ENCODE data around the gene GARS1.
"Not testable (repeated sequence)": the region's sequence is repeated elsewhere in the genome, so short reads cannot be mapped to it uniquely, and the experiment has no call there.

The GARS1 gene

DNA sequence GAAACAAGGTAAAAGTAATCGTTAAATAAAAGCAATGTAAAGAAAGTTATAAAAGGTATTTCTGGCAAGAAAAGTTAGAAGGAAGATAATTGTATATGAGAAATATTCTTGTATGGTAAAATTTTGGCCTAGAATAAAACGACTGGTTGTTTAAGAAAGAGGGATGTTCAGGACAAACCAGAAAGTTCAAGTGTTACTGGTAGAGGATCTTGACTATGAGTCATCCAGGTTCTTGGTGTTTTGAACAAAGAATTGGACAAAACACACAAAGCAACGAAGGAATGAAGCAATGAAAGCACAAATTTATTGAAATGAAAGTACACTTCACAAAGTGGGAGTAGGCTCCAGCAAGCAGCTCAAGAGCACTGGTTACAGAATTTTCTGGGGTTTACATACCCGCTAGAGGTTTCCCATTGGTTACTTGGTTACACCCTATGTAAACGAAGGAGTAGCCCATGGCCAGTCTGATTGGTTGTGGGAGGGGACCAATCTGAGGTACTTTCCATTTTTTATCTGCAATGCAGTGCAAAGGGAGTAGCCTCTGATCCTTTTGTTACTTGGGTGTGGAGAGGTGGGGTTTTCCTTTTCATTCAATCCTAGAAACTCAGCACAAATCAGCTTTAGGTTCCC lies 22.4 kb upstream of the GARS1 start:
- DNase-seq (ENCODE audit: low read depth in 3 of 3): no peak

DNA sequence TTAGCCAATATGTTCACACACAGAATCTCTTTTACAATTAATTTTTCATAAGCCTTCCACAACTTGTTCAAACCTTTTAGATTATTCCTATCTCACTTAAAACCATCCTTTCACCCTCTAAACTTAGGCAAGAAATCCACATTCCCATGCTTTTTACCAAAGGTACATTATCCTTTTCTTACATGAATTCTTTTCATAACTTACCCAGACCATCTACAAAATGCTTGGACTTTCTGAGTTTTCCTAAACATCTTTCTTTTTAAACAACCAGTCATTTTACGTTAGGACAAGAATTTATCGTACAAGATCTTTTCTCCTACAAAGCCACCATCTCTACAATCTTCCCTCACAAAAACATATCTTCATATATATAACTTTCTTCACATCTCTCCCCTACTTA lies 18.8 kb upstream of the GARS1 start:
- DNase-seq (ENCODE audit: low read depth in 3 of 3): no peak

DNA sequence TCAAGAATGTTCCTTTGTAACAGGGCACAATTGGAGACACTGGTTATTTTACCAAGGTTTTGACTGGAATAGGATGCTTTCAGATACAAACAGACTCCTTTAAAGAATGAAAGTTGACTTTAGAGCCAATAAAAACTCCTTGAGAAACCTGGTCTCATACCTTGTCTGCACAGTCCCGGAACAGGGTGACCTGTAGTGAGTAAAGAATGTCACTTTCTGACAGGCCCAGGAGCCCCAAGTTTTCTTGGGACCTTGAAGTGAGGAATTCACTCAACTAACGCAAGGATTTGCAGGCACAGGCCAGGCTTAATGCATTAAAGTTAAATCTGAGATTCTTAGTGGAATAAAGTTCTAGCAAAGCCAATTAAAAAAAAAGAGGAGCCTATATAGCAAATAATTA lies 11.5 kb upstream of the GARS1 start:
- no peak for DNase-seq (ENCODE audit: low read depth in 3 of 3)

DNA sequence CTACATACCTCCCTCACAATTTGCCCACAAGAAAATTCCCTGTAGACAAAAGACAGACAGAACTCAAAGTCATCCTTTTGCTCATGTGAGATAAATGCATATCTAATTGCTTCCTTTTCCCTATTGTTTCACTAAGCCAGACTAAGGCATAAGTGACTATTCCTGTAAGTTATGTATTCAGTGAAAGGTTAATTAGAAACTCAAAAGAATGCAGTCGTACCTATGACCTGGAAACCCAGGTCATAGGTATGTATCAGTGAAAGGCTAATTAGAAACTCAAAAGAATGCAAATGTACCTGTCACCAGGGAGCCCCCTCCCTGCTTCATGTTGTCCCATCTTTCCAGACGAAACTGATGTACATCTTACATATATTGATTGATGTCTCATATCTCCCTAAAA lies 10.3 kb upstream of the GARS1 start:
- no peak for DNase-seq (ENCODE audit: low read depth in 3 of 3)

DNA sequence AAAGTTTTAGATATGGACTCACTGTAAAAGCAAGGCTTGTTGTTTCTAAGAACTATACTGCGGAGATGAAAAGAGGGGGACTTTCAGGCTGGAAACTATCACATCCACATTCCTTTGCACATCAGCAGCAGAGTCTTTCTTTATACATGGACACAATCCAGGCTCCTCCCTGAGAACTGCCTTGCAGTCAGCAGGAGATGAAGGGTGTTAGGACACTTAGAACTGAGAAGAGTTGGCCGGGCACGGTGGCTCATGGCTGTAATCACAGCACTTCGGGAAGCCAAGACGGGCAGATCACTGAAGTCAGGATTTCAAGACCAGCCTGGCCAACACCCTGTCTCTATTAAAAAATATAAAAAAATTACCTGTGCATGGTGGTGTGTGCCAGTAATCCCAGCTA lies 9.7 kb upstream of the GARS1 start:
- DNase-seq (ENCODE audit: low read depth in 3 of 3): no peak

DNA sequence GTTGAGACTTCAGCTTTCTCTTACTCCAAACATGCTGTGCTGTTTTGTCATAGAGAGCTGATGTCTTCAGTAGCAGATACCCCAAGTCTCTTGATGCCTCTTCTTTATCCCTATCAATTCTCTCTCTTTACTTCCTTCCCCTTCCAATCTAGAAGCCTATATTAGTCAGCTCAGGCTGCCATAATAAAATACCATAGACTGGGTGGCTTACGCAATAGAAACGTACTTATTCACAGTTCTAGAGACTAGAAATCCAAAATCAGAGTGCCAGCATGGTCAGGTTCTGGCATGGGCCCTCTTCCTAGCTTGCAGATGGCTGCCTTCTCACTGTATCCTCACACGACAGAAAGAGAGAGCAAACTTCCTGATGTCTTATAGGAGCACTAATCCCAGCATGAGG lies 9.0 kb upstream of the GARS1 start:
- DNase-seq (ENCODE audit: low read depth in 3 of 3): no peak

DNA sequence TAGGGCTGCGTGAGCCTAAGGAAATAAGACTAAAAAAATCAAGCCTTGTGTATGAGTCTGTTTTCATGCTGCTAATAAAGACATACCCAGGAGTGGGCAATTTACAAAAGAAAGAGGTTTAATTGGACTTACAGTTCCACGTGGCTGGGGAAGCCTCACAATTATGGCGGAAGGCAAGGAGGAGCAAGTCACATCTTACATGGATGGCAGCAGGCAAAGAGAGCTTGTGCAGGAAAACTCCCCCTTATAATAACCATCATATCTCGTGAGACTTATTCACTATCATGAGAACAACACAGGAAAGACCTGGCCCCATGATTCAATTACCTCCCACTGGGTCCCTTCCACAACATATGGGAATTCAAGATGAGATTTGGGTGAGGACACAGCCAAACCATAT lies 7.1 kb upstream of the GARS1 start:
- DNase-seq (ENCODE audit: low read depth in 3 of 3): not testable (repeated sequence)

DNA sequence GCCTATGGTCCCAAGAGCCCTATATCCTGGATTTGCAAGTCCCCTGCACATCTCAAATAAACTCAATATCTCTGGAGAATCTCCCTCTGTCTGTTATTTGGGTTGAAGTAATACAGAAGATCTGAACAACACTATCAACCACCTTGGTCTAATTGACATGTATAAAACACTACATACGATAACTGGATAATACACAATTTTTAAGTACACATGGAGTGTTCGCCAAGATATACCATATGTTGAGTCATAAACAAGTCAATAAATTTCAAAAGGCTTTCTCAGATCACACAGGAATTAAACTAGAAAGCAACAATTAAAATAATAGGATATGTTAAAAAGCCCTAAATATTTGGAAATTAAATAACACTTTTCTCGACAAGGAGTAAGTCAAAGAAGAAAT lies 5.6 kb upstream of the GARS1 start:
- no peak for DNase-seq (ENCODE audit: low read depth in 3 of 3)

DNA sequence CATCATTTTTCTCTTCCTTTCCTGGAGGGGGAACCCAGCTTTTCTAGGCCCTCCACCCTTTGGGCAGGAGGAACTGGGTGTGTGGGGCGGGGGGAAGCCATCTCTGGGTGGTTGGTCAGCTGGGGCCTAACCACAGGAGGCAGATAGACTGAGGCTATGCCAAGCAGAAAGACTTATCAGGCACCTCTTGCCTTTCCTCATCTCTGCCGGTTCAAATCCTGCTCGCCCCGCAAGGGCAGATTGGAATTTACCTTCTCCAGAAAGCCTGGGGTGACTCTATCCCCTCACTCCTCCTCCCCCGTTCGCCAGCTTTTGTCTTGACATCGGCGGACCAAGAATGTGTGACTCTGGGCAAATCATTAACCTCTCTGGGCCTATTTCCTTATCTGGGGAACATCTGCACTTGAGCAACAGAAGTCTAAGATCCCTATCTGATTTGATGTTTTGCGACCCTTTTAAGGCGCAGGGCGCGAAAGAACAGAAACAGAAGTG lies 584 bp upstream of the GARS1 start:
- DNase-seq (ENCODE audit: low read depth in 3 of 3): peak in 2 of 3 experiments; percentile 10 to 19

DNA sequence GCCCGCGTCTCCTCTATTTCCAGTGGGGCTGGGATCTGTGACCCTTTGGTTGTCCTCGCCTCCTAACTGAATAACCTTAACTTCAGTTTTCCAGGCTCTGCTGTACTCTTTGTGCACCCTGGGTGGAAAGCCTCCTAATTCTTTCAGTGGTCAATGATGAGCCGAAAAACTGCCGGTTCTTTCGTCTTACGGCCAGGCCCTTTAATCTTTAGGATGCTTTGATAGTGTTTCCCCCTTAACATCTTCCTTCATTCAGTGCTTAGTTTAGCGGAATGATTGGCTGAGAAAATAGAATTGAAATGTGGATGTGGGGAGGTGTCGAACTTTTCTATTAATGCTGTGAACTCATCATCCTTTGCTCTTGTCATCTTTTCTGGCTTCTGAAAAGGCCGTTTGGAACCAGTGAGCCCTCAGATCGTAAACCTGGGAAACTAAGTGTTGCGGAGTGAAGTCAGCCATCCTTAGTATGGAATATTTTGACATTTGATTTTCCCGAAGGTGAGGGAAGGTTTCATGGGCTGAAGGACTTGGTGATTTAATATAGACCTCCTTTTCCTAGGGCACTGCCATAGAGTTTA lies 847 bp downstream of the GARS1 start:
- no peak for DNase-seq (ENCODE audit: low read depth in 3 of 3)

DNA sequence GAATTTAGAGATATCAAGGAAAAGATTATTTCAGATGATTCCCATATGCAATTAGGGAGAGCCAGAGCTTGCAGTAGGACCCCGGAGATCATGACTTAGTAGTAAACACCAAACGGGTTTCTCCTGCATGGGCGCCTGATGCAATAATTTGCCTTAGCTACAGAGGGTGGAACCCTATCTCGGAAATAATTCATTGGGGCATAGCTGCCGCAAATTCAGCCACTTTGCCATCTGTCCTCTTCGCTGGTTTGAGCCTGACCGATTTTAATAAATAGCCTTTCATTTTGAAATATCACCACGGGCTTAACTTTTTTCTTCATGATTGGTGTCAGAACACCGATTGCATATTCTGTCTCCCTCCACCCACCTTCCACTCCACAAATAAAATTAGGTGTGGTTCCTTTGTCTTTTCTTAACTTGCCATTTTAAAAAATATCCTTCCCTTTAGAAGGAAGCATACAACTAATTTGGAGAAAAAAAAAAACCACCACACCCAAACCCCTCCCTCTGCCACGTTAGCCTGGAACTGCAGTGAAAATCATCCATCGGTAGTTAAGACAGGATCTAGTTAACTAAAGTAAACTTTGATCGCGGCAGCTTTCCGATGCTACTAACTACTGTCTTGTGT lies 1.4 kb downstream of the GARS1 start:
- DNase-seq (ENCODE audit: low read depth in 3 of 3): no peak

DNA sequence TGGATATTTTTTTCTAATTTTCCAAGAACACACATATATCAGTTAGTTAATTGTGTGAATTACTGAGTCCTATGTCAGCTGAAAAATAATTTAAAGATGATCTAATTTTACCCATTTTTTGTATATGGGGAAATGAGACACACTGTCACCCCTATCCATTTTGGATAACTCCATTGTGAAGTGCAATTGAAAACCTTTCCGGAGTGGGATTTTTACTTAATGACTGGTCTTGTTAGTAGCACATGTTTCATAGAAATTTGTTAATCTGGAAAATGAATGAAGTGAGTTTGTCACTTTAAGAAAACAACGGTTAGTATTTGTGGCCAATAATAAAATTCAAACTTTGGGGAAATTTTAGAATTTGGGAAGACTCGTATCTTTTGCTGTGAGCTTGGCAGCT lies 2.0 kb downstream of the GARS1 start:
- no peak for DNase-seq (ENCODE audit: low read depth in 3 of 3)

DNA sequence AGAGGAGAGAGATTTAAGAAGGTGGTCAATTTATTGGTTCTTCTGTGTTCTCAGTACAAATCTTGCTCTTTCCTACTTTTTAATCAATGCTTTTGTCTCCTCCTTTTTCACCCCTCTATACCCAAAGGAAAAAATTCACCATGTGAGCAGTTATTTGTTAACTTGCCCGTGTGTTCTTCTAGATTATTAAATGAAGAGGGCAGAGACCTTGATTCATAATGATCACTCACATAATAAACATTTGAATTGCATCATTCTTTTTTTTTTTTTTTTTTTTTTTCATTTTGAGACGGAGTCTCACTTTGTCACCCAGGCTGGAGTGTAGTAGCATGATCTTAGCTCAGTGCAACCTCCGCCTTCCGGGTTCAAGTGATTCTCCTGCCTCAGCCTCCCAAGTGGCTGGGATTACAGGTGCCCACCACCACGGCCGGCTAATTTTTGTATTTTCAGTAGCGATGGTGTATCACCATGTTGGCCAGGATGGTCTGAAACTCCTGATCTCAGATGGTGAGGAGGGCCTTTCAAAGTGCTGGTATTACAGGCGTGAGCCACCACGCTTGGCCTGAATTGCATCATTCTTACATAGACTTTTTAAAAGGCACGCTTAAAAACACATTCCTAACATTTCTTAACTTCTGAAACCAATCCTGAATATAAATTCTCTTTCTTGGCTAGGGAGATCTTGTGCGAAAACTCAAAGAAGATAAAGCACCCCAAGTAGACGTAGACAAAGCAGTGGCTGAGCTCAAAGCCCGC lies 3.6 kb downstream of the GARS1 start:
- no peak for DNase-seq (ENCODE audit: low read depth in 3 of 3)

DNA sequence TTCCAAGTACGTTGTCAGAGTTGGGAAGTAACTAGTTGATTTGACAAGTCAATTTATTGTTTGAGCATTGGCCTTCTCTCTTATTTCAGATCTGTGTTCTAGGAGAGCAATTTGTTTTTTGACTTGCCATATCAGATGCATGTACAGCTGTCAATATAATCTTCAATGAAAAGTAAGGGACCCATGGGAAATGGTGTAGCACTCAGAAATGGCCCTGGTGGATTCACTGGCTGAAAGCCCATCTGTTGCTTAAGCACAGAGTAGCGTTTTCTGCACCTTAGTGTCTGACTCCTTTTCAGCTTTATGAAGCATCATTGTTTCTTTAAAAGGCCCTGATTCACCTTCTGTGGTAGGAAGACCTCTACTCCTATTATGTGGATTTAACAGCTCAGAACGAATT lies 10.2 kb downstream of the GARS1 start:
- DNase-seq (ENCODE audit: low read depth in 3 of 3): no peak

DNA sequence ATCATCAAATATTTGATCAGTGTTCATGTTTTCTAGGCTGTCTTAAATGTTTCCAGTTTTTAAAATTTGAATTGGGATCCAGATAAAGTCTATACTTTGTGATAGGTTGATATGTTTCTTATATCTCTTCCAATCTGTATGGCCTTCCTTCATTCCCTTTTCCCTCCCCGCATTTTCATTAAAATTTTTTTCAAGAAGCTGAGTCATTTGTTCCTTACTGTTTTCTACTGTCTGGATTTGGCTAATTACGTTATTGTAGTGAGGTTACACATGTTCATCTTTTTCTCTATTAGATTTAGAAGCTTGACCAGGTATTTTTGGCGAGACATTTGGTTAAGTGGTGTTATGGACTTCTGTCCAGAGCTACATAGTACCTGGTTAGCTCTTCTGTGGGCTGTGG lies 11.2 kb downstream of the GARS1 start:
- no peak for DNase-seq (ENCODE audit: low read depth in 3 of 3)

DNA sequence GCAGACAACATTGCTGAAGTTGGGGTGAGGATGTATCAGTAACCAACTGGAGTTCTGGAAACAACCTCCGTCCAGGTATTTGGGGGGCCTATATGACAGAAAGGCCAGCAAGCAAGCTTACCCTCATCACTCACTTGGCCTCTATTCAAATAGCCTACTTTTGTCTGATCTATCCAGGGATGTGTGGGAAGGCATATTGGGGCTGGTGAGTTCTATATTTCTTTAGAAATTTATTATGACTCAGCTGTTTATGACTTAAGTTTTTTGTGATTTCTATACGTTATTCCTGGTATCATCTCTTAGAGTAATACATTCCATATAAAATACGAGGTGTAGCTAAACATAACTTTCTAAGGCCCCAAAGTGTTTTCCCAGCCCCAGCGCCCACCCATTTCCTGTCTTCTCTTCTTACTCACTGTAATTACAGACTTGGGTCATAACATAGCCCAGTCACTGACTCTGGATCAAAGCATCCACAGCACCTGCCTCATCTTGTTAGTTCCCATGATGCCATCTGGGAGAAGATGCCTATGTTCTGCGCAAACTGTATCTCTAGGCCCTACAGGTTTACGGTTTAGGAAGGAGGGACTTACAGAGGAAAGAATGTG lies 18.1 kb downstream of the GARS1 start:
- DNase-seq (ENCODE audit: low read depth in 3 of 3): no peak

DNA sequence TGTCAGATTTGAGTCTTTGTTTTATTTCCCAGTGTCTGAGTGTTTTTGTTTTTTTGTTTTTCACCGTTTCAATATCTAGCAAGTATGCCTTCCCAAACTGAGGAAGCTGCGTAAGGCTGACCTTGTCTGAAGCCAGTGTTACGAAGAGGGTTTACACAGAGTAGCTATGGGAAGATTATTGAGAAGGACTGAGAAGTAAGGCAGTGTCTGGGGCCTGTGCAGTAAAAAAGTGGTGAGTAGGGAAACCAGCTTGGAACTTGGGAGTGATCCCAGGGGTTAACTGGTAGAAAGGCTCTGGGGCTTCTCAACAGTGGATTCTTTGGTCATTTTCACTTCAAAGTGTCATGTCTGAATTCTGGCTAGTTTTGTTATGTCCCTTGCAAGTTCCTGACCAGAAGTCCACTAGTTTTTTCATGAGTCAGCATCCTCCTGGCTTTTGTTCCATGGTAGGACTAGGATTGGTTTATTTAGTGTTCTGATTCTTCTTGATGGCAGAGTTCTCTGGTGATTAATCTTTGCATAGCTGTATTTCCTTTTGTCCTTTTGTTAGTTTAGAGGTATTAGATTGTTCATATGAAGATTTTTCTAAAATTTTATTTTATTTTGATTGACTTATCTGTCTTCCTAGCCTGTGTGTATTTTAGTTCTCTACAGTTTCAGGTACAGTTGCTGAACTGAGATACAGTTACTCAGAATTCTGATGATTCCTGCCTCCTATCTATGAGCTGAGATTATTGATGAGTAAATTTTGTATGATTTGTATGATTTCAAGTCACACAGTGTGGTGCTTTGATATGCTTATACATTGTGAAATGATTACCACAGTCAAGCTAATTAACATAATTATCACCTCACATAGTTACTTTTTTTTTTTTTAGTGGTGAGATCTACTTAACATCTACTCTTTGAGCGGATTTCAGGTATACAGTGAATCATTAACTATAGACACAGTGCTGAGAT lies 19.0 kb downstream of the GARS1 start:
- no peak for DNase-seq (ENCODE audit: low read depth in 3 of 3)

DNA sequence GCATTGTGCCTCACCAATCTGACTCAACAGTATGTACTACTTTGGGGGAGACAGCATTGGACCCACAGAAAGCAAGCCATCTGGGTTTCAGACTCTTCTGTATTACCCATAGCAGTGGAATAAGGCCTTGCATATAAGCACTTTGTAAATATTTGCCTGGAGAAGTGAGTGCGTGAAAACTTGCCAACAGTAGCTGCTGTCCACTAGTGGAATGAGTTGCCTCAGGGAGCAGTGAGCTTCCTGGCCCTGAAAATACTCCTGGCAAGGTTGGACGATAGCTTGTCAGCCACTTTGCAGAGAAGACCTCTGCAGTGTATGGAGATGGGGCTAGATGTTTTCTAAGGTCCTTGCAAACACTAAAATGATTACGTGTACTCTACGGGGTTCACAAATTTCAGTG lies 21.6 kb downstream of the GARS1 start:
- no peak for DNase-seq (ENCODE audit: low read depth in 3 of 3)

DNA sequence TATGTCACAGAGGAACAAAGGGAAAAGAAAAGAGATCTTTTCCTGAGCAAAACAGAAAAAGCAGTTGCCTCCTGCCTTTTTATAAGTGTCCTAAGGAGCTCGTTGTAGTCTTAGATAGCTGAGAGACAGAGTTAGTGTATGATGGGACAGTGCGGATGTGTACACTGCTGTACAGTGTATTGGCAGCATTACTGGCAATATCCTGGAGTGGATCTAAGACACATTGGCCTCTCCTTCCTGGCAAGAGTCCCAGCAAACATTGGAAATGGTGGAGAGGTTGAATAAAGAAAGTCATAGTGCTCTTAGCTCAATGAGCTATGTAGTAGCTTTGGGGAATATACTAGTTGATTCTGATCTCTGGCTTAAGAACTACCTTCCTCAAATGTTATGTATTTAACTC lies 22.7 kb downstream of the GARS1 start:
- no peak for DNase-seq (ENCODE audit: low read depth in 3 of 3)

DNA sequence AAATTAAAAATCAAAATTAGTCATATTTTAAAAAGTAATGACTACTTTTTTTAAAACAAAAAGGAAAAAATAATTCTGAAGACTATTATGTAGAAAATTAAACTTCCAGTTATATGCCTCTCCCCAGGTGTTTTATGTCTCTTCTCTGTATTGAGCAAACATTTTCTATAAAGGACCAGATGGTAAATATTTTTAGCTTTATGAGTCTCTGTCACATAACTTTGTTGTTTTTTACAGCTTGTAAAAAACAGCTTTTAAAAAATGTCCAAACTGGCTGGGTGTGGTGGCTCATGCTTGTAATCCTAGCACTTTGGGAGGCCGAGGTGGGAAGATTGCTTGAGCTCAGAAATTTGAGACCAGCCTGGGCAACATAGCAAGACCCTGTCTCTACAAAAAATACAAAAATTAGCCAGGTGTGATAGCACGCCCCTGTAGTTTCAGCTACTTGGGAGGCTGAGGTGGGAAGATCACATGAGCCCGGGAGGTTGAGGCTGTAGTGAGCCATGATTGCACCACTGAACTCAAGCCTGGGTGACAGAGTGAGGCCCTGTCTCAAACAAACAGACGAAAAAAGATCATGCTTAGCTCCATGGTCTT lies 23.5 kb downstream of the GARS1 start:
- DNase-seq (ENCODE audit: low read depth in 3 of 3): no peak

DNA sequence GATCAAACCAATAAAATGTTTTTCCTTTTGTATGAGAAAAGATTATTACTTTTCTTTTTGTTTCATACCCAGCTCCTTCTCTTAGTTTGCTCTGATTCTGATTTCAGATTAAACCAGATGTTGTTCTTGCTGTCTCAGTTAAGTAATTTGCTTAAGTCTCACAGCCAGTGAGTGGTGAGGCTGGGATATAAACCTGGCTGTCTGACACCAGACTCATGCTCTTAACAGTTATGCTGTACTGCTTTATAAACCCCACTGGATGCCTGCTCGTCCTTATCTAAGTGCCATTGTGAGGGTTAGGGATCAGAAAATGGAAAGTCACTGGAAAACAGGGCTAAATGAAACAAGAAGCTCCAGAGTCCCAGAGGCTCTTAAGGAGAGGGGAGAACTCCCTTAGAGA lies 24.3 kb downstream of the GARS1 start:
- DNase-seq (ENCODE audit: low read depth in 3 of 3): no peak

All from stimulated activated CD4-positive, alpha-beta T cell treated with anti-CD3 and anti-CD28 coated beads, TNF-alpha, amount 100 ng/mL, for 4 hours (primary cell).